ENCODE data around the gene PARP14.

The PARP14 gene

DNA sequence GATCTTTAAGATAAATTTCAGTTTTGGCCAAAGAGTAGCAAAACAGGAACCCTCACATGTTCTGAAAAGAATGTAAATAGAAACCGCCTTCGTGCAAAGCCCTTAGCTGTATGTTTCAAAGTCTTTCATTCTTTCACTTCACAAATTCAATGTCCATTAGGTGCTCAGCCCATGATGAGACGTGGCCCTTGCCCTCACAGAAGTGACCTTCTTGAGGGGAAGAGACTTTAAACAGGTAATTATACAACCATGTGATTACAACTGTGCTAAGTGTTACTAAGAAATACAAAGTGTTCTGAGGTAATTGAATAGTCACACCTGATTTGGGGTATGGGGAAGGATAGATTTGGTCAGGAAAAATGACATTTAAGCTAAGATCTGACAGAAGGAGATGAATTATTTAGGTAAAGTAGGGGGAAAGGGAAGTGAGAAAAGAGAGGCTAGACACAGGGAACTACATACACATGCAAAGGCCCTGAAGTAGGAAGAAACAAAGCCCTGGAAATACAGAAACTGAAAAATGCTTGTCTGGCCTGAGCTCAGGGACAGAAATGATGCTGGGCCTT is 93.4 kb downstream of the PARP14 start:
- no peak for DNase-seq

- no peak for DNase-seq
Measured at GRCh38 chr3:122774564-122774963, 93.9 kb downstream of the PARP14 start.

DNA sequence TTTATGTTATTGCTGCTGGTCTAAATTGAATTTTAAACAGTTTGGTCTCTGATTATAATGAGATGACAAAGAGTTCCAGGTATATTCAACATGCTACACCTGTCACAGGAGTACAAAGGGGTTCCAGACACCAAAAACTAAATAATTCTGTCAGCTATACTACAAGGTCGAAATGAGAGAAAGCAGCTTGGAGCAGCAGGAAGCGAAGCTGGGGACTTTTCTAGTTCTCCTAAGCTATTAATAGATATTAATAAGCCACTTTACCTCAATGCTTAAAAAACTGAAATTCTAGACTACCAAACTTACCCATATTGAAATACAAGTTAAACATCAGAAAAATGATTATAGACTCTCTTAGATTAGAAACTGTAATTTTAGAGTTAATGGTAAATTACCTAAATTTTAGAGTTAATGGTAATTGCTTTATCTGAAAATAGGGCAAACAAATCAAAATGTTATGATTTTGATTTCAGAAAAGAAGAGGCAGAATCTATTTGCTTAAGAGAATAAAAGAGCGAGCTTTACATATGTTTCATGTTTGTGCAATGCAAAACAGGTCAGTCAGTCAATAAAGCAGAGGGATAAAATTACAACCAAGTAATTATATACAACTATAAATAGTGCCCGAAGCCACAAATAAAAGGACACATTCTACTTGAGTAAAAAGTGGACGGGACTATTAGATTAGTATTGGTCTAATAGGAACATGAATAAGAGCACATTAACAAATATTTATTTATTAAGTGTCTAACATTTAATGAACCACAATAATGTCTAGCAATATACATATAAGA is 96.2 kb downstream of the PARP14 start:
- no peak for DNase-seq

DNA sequence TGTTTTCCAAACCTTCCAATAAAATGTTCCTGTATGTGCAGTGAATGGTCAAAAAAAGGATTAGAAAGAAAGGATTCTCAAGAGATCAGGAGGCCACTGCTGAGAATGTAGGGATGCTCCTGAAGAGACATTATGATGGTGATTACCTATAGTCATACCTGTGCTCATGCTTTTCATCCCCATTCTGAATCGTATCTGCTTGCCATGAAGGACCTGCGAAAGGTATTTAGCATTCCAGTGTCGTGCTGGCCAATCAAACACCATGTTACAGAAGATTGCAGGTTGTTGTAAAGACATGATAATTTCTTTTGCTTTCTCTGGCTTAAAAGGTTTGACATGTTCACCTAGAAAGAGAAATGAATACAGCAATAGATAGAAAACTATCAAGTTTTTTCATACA is 96.9 kb downstream of the PARP14 start:
- no peak for DNase-seq
